GM19452 (cell line): Measurements from ENCODE around the gene KCNB1.

ENCODE experiments used
- ATAC-seq: cut with Tn5 transposase; IDR thresholded peaks from one replicate; pipeline ENCODE4 v1.9.1; 2021; ENCODE audit not compliant: unreplicated experiment

KCNB1 gene

GRCh38 chr20:49482621-49483017 lies at the start of gene KCNB1:
KCNB1 (minus strand) TSS chr20:49482668; CDS start chr20:49482480, 188 bp downstream.
- ATAC-seq = no peak

GRCh38 chr20:49529470-49529869 lies 47.0 kb upstream of the KCNB1 start:
- ATAC-seq = no peak

- no peak for ATAC-seq
Observed at GRCh38 chr20:49526568-49526967, 44.1 kb upstream of the KCNB1 start.

- no peak for ATAC-seq
Observed at GRCh38 chr20:49526056-49526455, 43.6 kb upstream of the KCNB1 start.

- no peak for ATAC-seq
Observed at GRCh38 chr20:49523767-49524360, 41.4 kb upstream of the KCNB1 start.

DNA sequence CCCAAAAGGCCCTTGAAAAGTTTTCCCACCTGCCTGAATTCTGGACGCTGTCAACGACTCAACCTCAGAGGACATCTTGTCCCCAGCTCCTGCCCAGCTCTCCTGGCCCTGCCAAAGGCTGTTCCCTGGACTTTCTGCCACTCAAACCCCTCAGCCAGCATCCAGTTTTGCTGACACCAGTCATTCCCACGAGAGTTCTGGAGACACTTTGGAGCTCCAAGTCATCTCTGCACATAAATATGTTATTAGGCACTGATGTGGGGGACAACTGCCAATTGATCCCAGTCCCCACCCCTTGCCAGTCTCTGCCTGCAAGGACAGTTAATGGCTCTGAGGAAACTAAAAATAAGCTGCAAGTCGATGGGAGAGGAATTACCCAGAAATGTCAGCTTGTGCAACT lies 38.9 kb upstream of the KCNB1 start:
- ATAC-seq = no peak

DNA sequence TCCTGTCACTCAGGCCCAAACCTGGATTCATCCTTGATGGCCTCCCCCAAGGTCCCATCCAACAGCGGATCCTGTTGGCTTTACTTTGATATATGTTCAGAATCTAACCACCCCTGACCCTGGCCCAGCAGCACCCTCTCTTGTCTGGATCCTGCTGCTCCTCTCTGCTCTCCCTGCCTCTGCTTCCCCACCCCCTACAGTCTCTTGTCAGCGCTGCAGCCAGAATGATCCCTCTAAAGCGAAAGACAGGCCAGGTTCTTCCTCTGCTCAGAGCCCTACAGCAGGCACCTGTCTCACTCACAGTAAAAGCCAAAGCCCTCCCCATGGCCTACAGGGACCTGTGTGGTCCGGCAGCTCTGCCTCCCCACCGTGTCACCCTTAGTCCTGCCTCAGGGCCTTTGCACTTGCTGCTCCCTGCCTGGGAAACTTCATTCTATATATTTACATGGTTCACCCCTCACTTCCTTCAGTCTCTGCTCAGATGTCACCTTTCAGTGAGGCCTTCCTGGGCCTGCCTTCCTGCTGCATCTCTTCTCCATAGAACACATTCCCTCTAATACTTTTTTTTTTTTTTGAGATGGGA lies 37.4 kb upstream of the KCNB1 start:
- no peak for ATAC-seq

DNA sequence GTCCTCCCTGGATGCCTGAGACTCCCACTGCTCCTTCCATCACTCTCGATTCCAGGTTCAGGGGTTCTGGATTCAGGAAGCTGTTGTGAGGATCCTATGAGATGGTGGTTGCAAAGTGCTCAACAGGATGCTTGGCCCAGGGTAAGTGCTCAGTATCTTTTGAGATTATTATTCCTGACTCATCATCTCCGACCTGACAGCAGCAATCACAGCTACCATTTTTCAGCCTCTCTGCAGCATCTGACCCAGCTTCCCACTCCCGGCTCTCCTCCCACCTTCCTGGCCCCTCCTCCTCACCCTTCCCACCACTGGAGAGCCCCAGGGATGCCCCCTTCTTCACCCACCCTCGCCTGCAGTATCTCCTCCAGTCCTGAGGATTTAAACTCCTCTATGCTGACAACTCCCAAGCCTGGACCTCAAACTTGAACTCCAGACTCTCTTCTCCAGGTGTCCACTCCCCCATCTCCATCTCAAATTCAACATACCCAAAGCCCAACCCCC lies 36.8 kb upstream of the KCNB1 start:
- ATAC-seq = no peak

DNA sequence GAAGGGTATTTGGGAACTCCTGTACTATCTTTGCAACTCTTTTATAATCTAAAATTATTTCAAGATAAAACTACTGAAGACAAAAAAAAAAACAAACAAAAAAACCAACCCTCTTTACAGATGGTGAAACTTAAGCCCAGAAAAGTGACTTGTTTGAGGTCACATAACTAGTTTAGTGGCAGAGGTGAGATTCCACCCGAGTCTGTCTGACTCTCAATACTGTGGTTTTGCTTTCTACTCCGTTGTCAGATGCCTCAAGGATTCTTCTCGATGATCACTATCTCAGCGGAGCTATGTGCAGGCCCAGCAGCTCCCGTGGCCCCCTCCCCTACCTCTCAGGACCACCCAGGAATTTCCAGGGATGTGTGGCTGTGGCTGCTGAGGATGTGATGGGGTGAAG lies 36.1 kb upstream of the KCNB1 start:
- no peak for ATAC-seq

GRCh38 chr20:49517805-49518100 lies 35.3 kb upstream of the KCNB1 start:
- no peak for ATAC-seq

GRCh38 chr20:49516916-49517804 lies 34.7 kb upstream of the KCNB1 start:
- no peak for ATAC-seq

DNA sequence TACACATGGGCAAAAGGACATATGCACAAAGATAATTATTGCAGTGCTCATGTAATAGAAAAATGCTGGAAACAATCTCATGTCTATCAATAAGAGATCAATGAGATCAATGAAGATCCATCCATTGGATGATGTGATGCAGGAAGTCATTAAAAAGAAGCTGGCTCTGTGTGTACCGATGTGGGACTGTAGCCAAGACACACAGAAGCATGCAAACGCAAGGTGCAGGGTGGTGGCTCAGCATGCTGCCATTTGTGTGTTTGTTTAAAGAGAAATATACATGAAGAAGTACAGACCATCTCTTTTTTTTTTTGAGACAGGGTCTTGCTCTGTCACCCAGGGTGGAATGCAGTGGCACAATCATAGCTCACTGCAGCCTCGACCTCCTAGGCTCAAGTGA lies 33.1 kb upstream of the KCNB1 start:
- no peak for ATAC-seq

GRCh38 chr20:49513517-49513916 lies 31.0 kb upstream of the KCNB1 start:
- ATAC-seq = no peak

GRCh38 chr20:49513009-49513408 lies 30.5 kb upstream of the KCNB1 start:
- ATAC-seq = no peak

DNA sequence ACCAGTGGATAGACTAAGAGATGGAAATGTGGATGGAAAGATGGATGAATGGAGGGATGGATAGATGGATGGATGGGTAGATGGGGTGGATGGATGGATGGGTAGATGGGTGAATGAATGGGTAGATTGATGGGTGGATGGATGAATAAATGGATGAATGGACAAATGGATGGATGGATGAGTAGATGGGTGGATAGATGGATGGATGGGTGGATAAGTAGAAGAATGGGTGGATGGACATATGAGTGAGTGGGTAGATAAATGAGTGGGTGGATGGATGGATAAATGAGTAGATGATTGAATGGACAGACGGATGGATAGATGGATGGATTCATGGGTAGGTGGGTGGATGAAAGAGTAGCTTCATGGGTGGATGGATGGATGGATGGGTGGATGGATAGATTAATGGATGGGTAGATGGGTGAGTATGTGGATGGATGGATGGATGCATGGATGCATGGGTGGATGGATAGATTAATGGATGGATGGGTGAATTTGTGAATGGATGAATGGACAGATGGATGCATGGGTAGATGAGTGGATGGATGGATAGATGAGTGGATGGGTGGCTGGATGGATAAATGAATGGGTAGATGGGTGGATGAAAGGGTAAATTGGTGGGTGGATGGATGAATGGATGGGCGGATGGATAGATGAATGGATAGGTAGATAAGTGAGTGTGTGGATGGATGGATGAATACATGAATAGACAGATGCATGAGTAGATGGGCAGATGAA lies 29.5 kb upstream of the KCNB1 start:
- no peak for ATAC-seq

GRCh38 chr20:49510562-49511122 lies 28.2 kb upstream of the KCNB1 start:
- no peak for ATAC-seq

DNA sequence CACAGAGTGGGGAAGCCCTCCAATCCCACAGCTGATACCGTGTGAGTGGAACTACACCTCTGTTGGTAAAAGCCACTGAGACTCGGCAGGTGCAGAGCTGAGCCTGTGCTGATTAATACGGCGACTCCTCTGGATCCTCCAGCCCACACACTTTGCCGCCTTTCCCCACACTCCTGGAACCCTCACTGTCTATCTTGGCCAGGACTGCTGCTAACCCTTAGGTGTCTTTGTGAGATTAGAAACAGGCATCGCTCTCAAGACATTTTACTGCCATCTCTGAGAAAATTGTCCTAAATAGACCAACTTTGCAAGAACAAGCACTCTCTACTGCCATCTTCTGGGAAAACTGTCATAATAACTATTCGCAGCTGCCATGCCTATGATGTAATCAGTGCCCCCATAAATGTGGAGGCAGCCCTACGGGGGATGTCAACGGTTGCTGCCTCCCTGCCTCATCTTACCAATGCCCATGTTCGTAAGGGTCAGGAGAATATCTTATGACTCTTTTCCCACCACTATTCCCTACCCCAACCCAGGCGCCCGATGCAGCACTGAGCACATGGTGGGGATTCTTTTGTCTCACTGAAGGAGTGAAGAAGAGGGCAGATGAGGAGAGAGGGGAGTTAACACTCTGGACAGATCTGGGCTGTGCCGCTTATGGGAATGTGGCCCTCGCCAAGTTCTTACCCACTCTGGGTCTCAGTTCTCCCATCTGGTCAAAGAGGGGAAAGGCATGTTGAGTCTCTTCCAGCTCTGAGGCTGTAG lies 26.1 kb upstream of the KCNB1 start:
- ATAC-seq = no peak

DNA sequence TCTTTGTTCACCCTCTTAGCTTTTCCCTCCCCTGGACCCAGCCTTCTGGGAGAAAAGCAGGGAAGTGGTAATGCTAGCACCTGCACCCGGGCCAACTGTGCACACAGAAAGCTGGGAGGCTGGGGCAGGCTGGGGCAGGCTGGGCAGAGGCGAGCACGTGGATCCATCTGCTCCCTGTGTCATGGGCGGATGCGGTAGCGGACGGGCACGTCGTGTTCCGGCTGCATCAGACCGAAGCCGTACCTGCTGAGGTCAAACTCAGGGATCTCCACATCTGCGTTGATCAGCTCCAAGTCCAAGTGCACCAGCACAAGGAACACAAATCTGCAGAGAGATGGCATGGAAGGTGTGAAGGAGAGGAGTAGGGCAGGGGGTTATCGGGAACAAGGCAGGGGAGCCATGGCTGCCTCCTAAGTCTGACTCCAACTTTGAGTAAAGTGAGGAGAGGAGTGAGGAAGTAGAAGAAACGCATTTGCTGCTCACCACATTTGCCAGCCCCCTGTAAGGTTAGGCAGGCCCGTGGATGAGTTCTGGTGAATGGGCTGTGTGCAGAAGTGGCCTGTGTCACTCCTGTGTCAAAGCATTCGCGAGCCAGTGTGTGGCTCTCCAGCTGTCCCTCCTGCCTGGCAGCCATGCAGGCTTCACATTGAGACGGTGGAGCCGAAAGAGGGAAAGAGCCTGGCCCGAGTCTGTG lies 25.4 kb upstream of the KCNB1 start:
- ATAC-seq = no peak

DNA sequence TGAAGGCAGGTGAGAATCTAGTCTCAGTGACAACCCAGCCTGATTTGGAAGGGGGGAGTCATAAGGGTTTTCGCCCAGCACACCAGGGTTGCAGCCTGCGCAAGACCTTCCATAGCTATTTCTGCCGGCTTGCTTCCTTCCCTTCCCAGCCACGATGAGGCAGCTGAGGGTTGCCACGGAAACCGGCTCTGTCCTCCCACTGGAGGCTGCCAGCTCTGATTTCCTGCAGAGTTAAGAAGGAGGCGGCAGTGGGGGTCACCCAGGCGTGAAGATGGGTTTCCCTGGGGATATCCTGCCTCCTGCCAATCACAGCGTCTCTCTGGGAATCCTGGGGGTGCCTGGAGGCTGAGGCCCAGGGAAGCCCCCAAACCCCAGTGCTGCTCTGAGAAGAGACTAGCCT lies 23.1 kb upstream of the KCNB1 start:
- ATAC-seq = no peak

- no peak for ATAC-seq
Observed at GRCh38 chr20:49503176-49503575, 20.7 kb upstream of the KCNB1 start.
